ENCODE measurements around the gene DND1.
"Not testable (repeated sequence)": the region's sequence is repeated elsewhere in the genome, so short reads cannot be mapped to it uniquely, and the experiment has no call there.

The DND1 gene

DNA sequence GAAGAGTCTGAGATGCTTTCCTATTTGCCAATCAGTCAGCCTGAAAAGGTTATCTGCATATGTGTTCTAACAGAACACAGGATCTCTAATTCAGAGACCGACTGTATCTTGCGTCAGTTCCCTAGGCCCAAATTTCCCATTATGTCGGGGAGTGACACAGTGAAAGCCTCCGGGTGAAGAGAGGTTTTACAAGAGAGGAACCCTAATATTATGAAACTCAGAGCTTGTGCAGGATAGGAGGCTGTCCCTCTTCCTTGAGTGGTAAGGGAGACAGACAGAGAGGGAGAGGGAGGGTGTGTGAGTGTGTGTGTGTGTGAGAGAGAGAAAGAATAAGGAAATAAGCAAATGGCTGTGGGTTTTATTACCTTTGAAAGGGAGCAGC lies 42.3 kb downstream of the DND1 start:
- Mint-ChIP-seq H3K27me3 (peaks cover 40% of the 10 kb centered on the region), H3K36me3 (peaks cover 2% of the 10 kb centered on the region), H3K4me3 (no peak overlapping the region), H3K4me1 (peaks cover 35% of the 10 kb centered on the region), H3K27ac (no peak overlapping the region), H3K9me3 (peaks cover 3% of the 10 kb centered on the region)
- CTCF ChIA-PET, result no interaction called here
- DNase-seq, result no peak

DNA sequence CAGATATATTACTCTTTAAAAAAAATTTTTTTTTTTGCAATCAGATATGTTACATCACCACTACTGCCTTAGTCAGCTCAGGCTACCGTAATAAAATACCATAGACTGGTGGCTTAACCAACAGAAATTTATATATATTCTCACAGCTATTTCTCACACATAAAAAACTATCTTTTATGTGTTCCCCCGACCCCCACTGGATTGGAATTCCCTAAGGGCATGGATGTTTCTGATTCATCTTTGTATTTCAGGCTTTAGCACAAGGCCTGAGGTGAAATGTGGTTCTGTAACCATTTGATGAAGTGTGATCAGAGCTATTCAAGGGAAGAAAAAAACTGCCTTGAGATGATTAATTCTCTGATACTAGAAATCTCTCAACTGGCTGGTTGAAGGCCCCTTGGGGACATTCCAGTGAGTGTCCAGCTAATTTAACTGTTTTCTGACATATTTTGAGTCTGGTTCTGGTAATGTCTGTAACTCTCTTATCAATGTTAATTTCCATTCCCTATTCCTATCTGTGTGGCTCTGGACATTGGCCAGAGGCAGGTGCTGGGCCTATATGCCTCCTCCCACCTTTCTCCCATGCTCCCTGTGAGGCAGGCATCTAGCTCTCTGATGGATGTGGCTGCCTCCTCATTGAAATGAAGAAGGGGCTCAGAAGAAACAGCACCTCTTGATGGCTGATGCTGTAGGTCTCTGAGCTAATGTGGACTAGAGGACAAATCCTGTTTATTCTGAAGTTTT lies 42.9 kb downstream of the DND1 start:
- CTCF ChIA-PET, result no interaction called here
- peaks cover 2% of the 10 kb centered on the region for H3K36me3 Mint-ChIP-seq
- DNase-seq, result no peak
- peaks cover 3% of the 10 kb centered on the region for H3K9me3 Mint-ChIP-seq
- H3K27ac Mint-ChIP-seq, result no peak overlapping the region
- H3K27me3 Mint-ChIP-seq, result peaks cover 40% of the 10 kb centered on the region
- no peak overlapping the region for H3K4me3 Mint-ChIP-seq
- peaks cover 35% of the 10 kb centered on the region for H3K4me1 Mint-ChIP-seq

DNA sequence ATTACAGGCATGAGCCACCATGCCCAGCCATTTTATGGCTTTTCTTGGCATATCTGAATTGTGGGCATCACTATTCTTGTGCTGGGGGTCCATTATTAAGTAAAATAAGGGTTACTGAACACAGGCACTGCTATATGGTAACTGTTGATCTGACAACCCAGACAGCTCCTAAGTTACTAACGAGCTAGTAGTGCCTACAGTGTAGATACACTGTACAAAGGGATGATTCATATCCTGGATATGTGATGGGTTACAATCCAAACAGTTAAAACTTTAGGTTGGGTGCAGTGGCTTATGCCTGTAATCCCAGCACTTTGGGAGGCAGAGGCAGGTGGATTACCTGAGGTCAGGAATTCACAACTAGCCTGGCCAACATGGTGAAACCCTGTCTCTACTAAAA lies 44.7 kb downstream of the DND1 start:
- peaks cover 25% of the 10 kb centered on the region for H3K4me1 Mint-ChIP-seq
- no peak for DNase-seq
- peaks cover 3% of the 10 kb centered on the region for H3K9me3 Mint-ChIP-seq
- H3K27ac Mint-ChIP-seq, result no peak overlapping the region
- H3K27me3 Mint-ChIP-seq, result peaks cover 36% of the 10 kb centered on the region
- H3K36me3 Mint-ChIP-seq, result peaks cover 2% of the 10 kb centered on the region
- H3K4me3 Mint-ChIP-seq, result no peak overlapping the region
- CTCF ChIA-PET, result no interaction called here

DNA sequence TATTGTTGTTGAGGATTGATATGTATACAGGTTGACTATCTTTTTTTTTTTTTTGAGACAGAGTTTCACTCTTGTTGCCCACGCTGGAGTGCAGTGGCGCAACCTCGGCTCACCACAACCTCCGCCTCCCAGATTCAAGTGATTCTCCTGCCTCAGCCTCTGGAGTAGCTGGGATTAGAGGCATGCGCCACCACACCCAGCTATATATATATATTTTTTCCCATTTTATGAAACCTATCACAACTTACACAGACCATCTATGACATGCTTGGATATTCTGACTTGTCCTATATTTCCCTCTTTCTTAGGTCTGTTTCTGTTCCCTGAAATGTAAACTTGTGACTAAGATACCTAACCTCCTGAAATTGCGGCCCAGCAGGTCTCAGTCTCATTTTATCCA lies 45.4 kb downstream of the DND1 start:
- Mint-ChIP-seq H3K36me3 (peaks cover 2% of the 10 kb centered on the region), H3K9me3 (peaks cover 3% of the 10 kb centered on the region), H3K4me1 (peaks cover 19% of the 10 kb centered on the region), H3K27ac (no peak overlapping the region), H3K4me3 (no peak overlapping the region), H3K27me3 (peaks cover 32% of the 10 kb centered on the region)
- no peak for DNase-seq
- CTCF ChIA-PET, result no interaction called here

DNA sequence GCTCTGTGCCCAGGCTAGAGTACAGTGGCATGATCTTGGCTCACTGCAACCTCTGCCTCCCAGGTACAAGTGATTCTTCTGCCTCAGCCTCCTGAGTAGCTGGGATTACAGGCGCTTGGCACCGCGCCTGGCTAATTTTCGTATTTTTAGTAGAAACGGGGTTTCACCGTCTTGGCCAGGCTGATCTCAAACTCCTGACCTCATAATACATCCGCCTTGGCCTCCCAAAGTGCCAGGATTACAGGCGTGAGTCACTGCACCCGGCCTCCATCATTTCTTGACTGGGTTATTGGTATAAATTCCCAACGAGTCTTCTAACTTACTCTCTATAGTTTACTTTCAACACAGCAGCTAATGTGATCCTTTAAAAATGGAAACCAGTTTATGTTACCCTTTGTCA lies 48.5 kb downstream of the DND1 start:
- CTCF ChIA-PET, result interaction anchor here (0.7 kb wide), 1 partner anchor 8 kb away, joined by 4 read pairs; the partner anchor contains the start of gene CD14
- H3K9me3 Mint-ChIP-seq, H3K36me3 Mint-ChIP-seq, H3K27ac Mint-ChIP-seq, H3K4me3 Mint-ChIP-seq, H3K4me1 Mint-ChIP-seq, DNase-seq: not testable (repeated sequence)
- peaks cover 31% of the 10 kb centered on the region for H3K27me3 Mint-ChIP-seq

- H3K36me3 Mint-ChIP-seq, H3K27ac Mint-ChIP-seq, DNase-seq, H3K9me3 Mint-ChIP-seq, H3K4me3 Mint-ChIP-seq, H3K4me1 Mint-ChIP-seq, CTCF ChIA-PET: not testable (repeated sequence)
- peaks cover 34% of the 10 kb centered on the region for H3K27me3 Mint-ChIP-seq
Observed at GRCh38 chr5:140623061-140623460, 50.3 kb downstream of the DND1 start.

GRCh38 chr5:140622301-140622700 lies 51.1 kb downstream of the DND1 start:
- Mint-ChIP-seq H3K27me3 (peaks cover 32% of the 10 kb centered on the region), H3K9me3 (no peaks in the 10 kb centered on the region), H3K4me1 (no peaks in the 10 kb centered on the region), H3K4me3 (no peak overlapping the region), H3K27ac (no peak overlapping the region), H3K36me3 (no peaks in the 10 kb centered on the region)
- DNase-seq, result no peak
- CTCF ChIA-PET, result no interaction called here

Measured in activated naive CD4-positive, alpha-beta T cell treated with anti-CD3 and anti-CD28 coated beads, Interleukin-2, amount 10 ng/mL, durations not matched to agents 7 days and 5 days (primary cell).